Vagina (tissue), 2 donors: Measurements from ENCODE around the gene FAM181A.

Experiments
- POLR2A ChIP-seq, 2 donors: fragments of 450-650 bp; IDR thresholded peaks; one replicate each; pipeline ENCODE4 v1.6.1; 2017; ENCODE audit warnings: antibody characterized with exemption in 2 of 2, mild to moderate bottlenecking in 2 of 2, moderate library complexity in 2 of 2
- POLR2AphosphoS5 ChIP-seq, 2 donors: sonication (generic); formaldehyde crosslinking; IDR thresholded peaks; one replicate each; pipeline ENCODE4 v1.9.0; 2017; ENCODE audit warnings: antibody characterized with exemption in 2 of 2, mild to moderate bottlenecking in 2 of 2, low read depth in 1 of 2; ENCODE audit not compliant: insufficient read depth in 1 of 2
- TF ChIP-seq, protein P1 (sequence below), 3 experiments: fragments of 450-650 bp in 2 of 3; fragments of 200-600 bp in 1 of 3; sonication (generic) in 1 of 3; IDR thresholded peaks; one replicate each; pipeline ENCODE4 v1.5.1; 2017 to 2019; ENCODE audit warnings: antibody characterized with exemption in 3 of 3, mild to moderate bottlenecking in 2 of 3, moderate library complexity in 2 of 3

DNA sequence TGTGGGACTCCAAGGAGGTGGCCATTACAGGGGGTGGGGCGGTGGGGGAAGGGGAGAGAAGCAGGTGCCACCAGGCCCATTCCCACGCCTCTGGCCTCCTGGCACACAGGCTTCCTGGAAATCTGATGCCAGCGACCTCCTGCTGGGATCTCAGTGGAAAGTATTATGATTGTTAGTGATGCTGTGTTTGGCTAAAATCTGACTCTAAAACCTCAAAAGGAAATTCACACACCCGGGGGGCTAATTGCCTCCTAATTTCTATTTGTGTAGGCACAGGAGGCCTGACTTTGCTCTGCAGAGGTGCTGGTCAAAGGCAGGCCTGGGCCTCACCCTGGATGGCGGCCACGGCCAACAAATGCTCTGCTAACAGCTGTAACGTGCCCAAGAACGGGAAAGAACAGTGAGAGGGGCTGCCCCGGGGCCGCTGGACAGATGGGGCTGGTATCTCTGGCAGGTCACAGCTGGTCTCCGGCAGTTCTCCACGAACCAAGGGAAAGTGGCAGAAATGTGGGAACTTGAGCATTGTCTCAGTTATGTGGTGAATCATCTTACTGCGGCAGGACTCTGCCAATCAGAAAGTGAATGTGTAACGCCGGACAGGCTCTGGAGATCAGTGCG is 14.3 kb downstream of the FAM181A start:
- TF ChIP-seq, protein P1, sequence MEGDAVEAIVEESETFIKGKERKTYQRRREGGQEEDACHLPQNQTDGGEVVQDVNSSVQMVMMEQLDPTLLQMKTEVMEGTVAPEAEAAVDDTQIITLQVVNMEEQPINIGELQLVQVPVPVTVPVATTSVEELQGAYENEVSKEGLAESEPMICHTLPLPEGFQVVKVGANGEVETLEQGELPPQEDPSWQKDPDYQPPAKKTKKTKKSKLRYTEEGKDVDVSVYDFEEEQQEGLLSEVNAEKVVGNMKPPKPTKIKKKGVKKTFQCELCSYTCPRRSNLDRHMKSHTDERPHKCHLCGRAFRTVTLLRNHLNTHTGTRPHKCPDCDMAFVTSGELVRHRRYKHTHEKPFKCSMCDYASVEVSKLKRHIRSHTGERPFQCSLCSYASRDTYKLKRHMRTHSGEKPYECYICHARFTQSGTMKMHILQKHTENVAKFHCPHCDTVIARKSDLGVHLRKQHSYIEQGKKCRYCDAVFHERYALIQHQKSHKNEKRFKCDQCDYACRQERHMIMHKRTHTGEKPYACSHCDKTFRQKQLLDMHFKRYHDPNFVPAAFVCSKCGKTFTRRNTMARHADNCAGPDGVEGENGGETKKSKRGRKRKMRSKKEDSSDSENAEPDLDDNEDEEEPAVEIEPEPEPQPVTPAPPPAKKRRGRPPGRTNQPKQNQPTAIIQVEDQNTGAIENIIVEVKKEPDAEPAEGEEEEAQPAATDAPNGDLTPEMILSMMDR (IDR thresholded peaks at IDR 0.05) = no peak
- TF ChIP-seq POLR2A (IDR thresholded peaks at IDR 0.05) (no peak), POLR2AphosphoS5 (IDR thresholded peaks at IDR 0.05; ENCODE audit: insufficient read depth in 1 of 2, low read depth in 1 of 2) (no peak)
